Endothelial cell of umbilical vein (primary cell): Measurements from ENCODE around the gene HOPX. TPM values are rescaled to one million over a fixed set of nuclear protein-coding genes. Genes with fewer than 3 reads are reported as not detected.
"Not testable (repeated sequence)": the region's sequence is repeated elsewhere in the genome, so short reads cannot be mapped to it uniquely, and the experiment has no call there.

ENCODE experiments used
- BruUV-seq: library from RNA; stranded (reverse); fragments of 400-500 nt; replicated peaks from 2 replicates; lab custom pipeline; 2021; lab: Mats Ljungman, UMichigan
- CTCF ChIA-PET: fragments of 300-600, 350-600 bp; sonication (Branson Sonifier 250); formaldehyde crosslinking; loops from one replicate; lab custom pipeline; 2021; ENCODE audit warnings: antibody characterized with exemption, inconsistent platforms; lab: Charles Lee
- POLR2A ChIA-PET: fragments of 300-600, 350-600 bp; sonication (Branson Sonifier 250); formaldehyde crosslinking; loops from one replicate; lab custom pipeline; 2021; ENCODE audit warnings: antibody characterized with exemption, inconsistent platforms; lab: Charles Lee
- DNase-seq: peaks from one replicate; pipeline ENCODE4 v3.0.0-alpha.2; 2011; ENCODE audit warnings: low read depth, low spot score
- FAIRE-seq: peaks from 2 replicates; lab custom pipeline; 2011; peaks lifted over from hg19 to GRCh38; lab: Jason Lieb, UNC
- H2AFZ ChIP-seq: 2 replicates; pipeline ENCODE4 v1.6.0; 2012; ENCODE audit warnings: low read depth, low read length, control low read depth, inconsistent platforms
- H3K27ac ChIP-seq: 2 replicates; pipeline ENCODE4 v1.5.1; 2011; ENCODE audit warnings: low read depth, mild to moderate bottlenecking, control low read depth, low read length, moderate library complexity; ENCODE audit not compliant: insufficient read depth
- H3K27me3 ChIP-seq, 2 experiments: 2 replicates each; pipeline versions ENCODE4 v1.6.0 to v1.6.1; 2011; ENCODE audit warnings: low read length in 2 of 2, mixed read lengths in 1 of 2; ENCODE audit not compliant: control insufficient read depth in 2 of 2, insufficient read depth in 2 of 2
- H3K36me3 ChIP-seq, 2 experiments: 2 replicates in 1 of 2; 3 replicates in 1 of 2; pipeline ENCODE4 v1.5.1; 2011; ENCODE audit warnings: low read length in 2 of 2, mild to moderate bottlenecking in 1 of 2, moderate library complexity in 1 of 2; ENCODE audit not compliant: control insufficient read depth in 2 of 2, insufficient read depth in 2 of 2; ENCODE audit errors: extremely low read depth in 1 of 2
- H3K4me1 ChIP-seq: 3 replicates; pipeline ENCODE4 v1.5.1; 2011; ENCODE audit warnings: mild to moderate bottlenecking, low read length; ENCODE audit not compliant: control insufficient read depth, insufficient read depth; ENCODE audit errors: extremely low read depth
- H3K4me2 ChIP-seq: 2 replicates; pipeline ENCODE4 v1.6.1; 2011; ENCODE audit warnings: low read length, control low read depth, mixed read lengths; ENCODE audit not compliant: insufficient read depth
- H3K4me3 ChIP-seq, 3 experiments: fragments of 200-600 bp in 1 of 3; sonication (generic), shearing (Covaris generic) in 1 of 3; replicated peaks in 1 of 3; 2 replicates each; pipeline ENCODE4 v1.5.1; 2011 to 2016; ENCODE audit warnings: control low read depth in 3 of 3, low read length in 3 of 3, mild to moderate bottlenecking in 2 of 3, inconsistent platforms in 1 of 3, low read depth in 1 of 3, moderate library complexity in 1 of 3; ENCODE audit not compliant: insufficient read depth in 1 of 3
- H3K79me2 ChIP-seq: 2 replicates; pipeline ENCODE4 v1.6.0; 2012; ENCODE audit warnings: low read length, inconsistent platforms; ENCODE audit not compliant: control insufficient read depth, insufficient read depth
- H3K9ac ChIP-seq: replicated peaks from 2 replicates; pipeline ENCODE3; 2011; ENCODE audit warnings: low read length, control low read depth; ENCODE audit not compliant: insufficient read depth; ENCODE audit errors: extremely low read depth
- H3K9me1 ChIP-seq: replicated peaks from 3 replicates; pipeline ENCODE4 v1.6.0; 2011; ENCODE audit warnings: mild to moderate bottlenecking, low read length; ENCODE audit not compliant: control insufficient read depth, insufficient read depth; ENCODE audit errors: extremely low read depth
- H3K9me3 ChIP-seq: replicated peaks from 2 replicates; pipeline ENCODE4 v1.5.1; 2012; ENCODE audit warnings: low read length, inconsistent platforms; ENCODE audit not compliant: control insufficient read depth, insufficient read depth
- H4K20me1 ChIP-seq: replicated peaks from 2 replicates; pipeline ENCODE3; 2011; ENCODE audit warnings: mild to moderate bottlenecking, low read length; ENCODE audit not compliant: control insufficient read depth, insufficient read depth; ENCODE audit errors: extremely low read depth
- EZH2 ChIP-seq: IDR thresholded peaks from 2 replicates; pipeline ENCODE4 v1.6.1; 2012; ENCODE audit warnings: borderline replicate concordance, low read depth, mild to moderate bottlenecking, moderate library complexity, low read length, inconsistent platforms; ENCODE audit not compliant: severe bottlenecking
- FOS ChIP-seq: IDR thresholded peaks from 2 replicates; pipeline ENCODE4 v1.6.1; 2011; ENCODE audit warnings: mild to moderate bottlenecking, low read length, moderate library complexity, borderline replicate concordance; ENCODE audit not compliant: insufficient read depth
- GATA2 ChIP-seq: IDR thresholded peaks from 2 replicates; pipeline ENCODE4 v1.7.0; 2011; ENCODE audit warnings: low read depth, mild to moderate bottlenecking, moderate library complexity, mixed read lengths, low read length; ENCODE audit not compliant: insufficient read length, insufficient read depth
- JUN ChIP-seq: IDR thresholded peaks from 2 replicates; pipeline ENCODE4 v1.6.1; 2011; ENCODE audit warnings: borderline replicate concordance, low read depth; ENCODE audit not compliant: insufficient read length, insufficient read depth
- MYC ChIP-seq: IDR thresholded peaks from one replicate; pipeline ENCODE4 v1.6.1; 2011; ENCODE audit warnings: mild to moderate bottlenecking, low read depth, low read length
- POLR2A ChIP-seq: IDR thresholded peaks from 2 replicates; pipeline ENCODE4 v1.6.1; 2012; ENCODE audit warnings: low read depth, mild to moderate bottlenecking, control low read depth, low read length
- POLR2AphosphoS5 ChIP-seq: IDR thresholded peaks from 2 replicates; pipeline ENCODE4 v1.6.1; 2012; ENCODE audit warnings: low read depth, mild to moderate bottlenecking, control low read depth, low read length, moderate library complexity; ENCODE audit not compliant: insufficient read depth
- dilution Hi-C: fragments of 300-500 bp; cut with MboI; formaldehyde crosslinking; loops from one replicate; pipeline ENCODE4 v1.15.0; 2019; ENCODE audit warnings: low sequenced_read_pairs; ENCODE audit not compliant: extremely low pct_ligation_motif_present
- intact Hi-C: fragments of 100-400 bp; cut with micrococcal nuclease; formaldehyde crosslinking; loops from one replicate; pipeline ENCODE4 v1.10.0; 2022
- polyA plus RNA-seq, 4 experiments: library from polyadenylated mRNA; depleted of rRNA in 3 of 4; stranded (reverse) in 3 of 4; unstranded in 1 of 4; fragments of >200 nt; gene quantifications; 2 replicates each; pipeline versions ENCODE4 v1.2.1 to v1.2.3, GENCODE V29; 2011 to 2012; ENCODE audit warnings: missing spikeins in 1 of 4
- total RNA-seq: library from RNA; stranded (reverse); gene quantifications from 2 replicates; pipeline ENCODE4 v1.2.3, GENCODE V29; 2021
- TF ChIP-seq, protein P1 (sequence below): IDR thresholded peaks from 2 replicates; pipeline ENCODE4 v1.6.1; 2011; ENCODE audit not compliant: insufficient read depth, insufficient read length
- TF ChIP-seq, protein P2 (sequence below), 2 donors: IDR thresholded peaks; 1 replicate in 1 of 2; 2 replicates in 1 of 2; pipeline ENCODE4 v1.5.1; 2011; ENCODE audit warnings: low read length in 2 of 2, mild to moderate bottlenecking in 2 of 2, moderate library complexity in 2 of 2, control low read depth in 1 of 2, inconsistent platforms in 1 of 2, low read depth in 1 of 2; ENCODE audit not compliant: insufficient read depth in 1 of 2; ENCODE audit errors: extremely low read depth in 1 of 2

The HOPX gene
- total and polyA plus RNA-seq, 2 donors (not counting 3 experiments of a cell fraction or from before 2014, with no cell fraction given), result 3.8 to 5.8 TPM

DNA sequence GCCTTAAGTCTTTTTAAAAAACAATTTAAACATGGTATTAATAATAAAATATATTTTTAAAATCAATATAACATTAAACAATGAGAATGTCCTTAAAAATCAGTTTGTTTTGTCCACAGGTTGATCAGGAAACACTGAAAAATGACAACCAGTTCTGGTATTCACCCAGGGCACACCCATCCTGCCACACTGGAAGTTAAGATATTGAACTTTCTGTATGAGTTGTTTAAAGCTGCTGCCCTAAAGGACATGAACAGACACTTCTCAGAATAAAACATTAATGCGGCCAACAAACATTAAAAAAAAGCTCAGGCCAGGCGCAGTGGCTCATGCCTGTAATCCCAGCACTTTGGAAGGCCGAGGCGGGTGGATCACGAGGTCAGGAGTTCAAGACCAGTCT lies 15.0 kb upstream of the HOPX start:
- no peak overlapping the region for H3K4me2 ChIP-seq
- H3K79me2 ChIP-seq, result no peaks in the 10 kb centered on the region
- H3K36me3 ChIP-seq, result no peaks in the 10 kb centered on the region
- intact Hi-C loops, result no loop called here
- H3K27ac ChIP-seq, result no peak overlapping the region
- H4K20me1 ChIP-seq, result no peaks in the 10 kb centered on the region
- no peaks in the 10 kb centered on the region for H3K27me3 ChIP-seq
- H2AFZ ChIP-seq, result no peak overlapping the region
- no peak for FAIRE-seq
- dilution Hi-C loops, result no loop called here
- TF ChIP-seq, protein P1, sequence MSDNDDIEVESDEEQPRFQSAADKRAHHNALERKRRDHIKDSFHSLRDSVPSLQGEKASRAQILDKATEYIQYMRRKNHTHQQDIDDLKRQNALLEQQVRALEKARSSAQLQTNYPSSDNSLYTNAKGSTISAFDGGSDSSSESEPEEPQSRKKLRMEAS, result no peak
- TF ChIP-seq, protein P2, sequence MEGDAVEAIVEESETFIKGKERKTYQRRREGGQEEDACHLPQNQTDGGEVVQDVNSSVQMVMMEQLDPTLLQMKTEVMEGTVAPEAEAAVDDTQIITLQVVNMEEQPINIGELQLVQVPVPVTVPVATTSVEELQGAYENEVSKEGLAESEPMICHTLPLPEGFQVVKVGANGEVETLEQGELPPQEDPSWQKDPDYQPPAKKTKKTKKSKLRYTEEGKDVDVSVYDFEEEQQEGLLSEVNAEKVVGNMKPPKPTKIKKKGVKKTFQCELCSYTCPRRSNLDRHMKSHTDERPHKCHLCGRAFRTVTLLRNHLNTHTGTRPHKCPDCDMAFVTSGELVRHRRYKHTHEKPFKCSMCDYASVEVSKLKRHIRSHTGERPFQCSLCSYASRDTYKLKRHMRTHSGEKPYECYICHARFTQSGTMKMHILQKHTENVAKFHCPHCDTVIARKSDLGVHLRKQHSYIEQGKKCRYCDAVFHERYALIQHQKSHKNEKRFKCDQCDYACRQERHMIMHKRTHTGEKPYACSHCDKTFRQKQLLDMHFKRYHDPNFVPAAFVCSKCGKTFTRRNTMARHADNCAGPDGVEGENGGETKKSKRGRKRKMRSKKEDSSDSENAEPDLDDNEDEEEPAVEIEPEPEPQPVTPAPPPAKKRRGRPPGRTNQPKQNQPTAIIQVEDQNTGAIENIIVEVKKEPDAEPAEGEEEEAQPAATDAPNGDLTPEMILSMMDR (IDR thresholded peaks at IDR 0.05; ENCODE audit: extremely low read depth in 1 of 2, insufficient read depth in 1 of 2, low read depth in 1 of 2, low read length in 2 of 2), result no peak
- TF ChIP-seq POLR2A, result no peak
- no peak for TF ChIP-seq JUN
- TF ChIP-seq EZH2, result no peak
- no peak for TF ChIP-seq FOS
- TF ChIP-seq GATA2, result no peak
- no peak for TF ChIP-seq POLR2AphosphoS5
- no peak for TF ChIP-seq MYC
- ChIA-PET POLR2A (no interaction called here), CTCF (interaction anchor here (0.8 to 1.2 kb wide), 2 partner anchors 20 to 104 kb away, joined by 3 to 4 read pairs; no protein-coding TSS in a partner anchor)
- H3K4me1 ChIP-seq, result no peaks in the 10 kb centered on the region
- no peak overlapping the region for H3K9ac ChIP-seq
- no peaks in the 10 kb centered on the region for H3K9me3 ChIP-seq
- no peak overlapping the region for H3K4me3 ChIP-seq
- H3K9me1 ChIP-seq, result no peaks in the 10 kb centered on the region
- BruUV-seq, result no TSS peak
- DNase-seq, result no peak

DNA sequence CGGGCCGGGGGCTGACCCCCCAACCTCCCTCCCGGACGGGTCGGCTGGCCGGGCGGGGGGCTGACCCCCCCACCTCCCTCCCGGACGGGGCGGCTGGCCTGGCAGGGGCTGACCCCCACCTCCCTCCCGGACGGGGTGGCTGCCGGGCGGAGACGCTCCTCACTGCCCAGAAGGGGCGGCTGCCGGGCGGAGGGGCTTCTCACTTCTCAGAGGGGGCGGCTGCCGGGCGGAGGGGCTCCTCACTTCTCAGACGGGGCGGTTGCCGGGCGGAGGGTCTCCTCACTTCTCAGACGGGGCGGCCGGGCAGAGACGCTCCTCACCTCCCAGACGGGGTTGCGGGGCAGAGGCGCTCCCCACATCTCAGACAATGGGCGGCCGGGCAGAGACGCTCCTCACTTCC lies 12.4 kb upstream of the HOPX start:
- CTCF ChIA-PET, H3K4me1 ChIP-seq, intact Hi-C loops, POLR2A ChIA-PET, H3K36me3 ChIP-seq, DNase-seq, H4K20me1 ChIP-seq, FAIRE-seq, H3K4me2 ChIP-seq, H3K9ac ChIP-seq, dilution Hi-C loops, H3K79me2 ChIP-seq, H3K27ac ChIP-seq, H3K27me3 ChIP-seq, BruUV-seq, H3K9me3 ChIP-seq, H3K4me3 ChIP-seq, H2AFZ ChIP-seq, H3K9me1 ChIP-seq: not testable (repeated sequence)
